Activated gamma-delta T cell (primary cell): Measurements from ENCODE around the gene IRF1.
A peak's percentile ranks its signal among the peaks of the same experiment; 100 is the strongest.

ENCODE experiments used
- DNase-seq: peaks from one replicate; lab custom pipeline; 2025; lab: John Stamatoyannopoulos, UW

The IRF1 gene

GRCh38 chr5:132500931-132501628 is 10.5 kb upstream of the IRF1 start:
- no peak for DNase-seq

GRCh38 chr5:132500244-132500930 is 9.8 kb upstream of the IRF1 start:
- DNase-seq = no peak

- DNase-seq = no peak
These were observed 9.1 kb upstream of the IRF1 start for GRCh38 chr5:132499440-132500243.

- no peak for DNase-seq
These were observed 8.2 kb upstream of the IRF1 start for GRCh38 chr5:132498686-132499271.

GRCh38 chr5:132498152-132498551 is 7.6 kb upstream of the IRF1 start:
- no peak for DNase-seq

GRCh38 chr5:132497488-132497997 is 7.0 kb upstream of the IRF1 start:
- DNase-seq = no peak

- DNase-seq = peak; percentile 48
These were observed 6.3 kb upstream of the IRF1 start for GRCh38 chr5:132496631-132497487.

GRCh38 chr5:132496191-132496630 is 5.6 kb upstream of the IRF1 start:
- peak; percentile 61 for DNase-seq

- DNase-seq = peak; percentile 48
These were observed 5.2 kb upstream of the IRF1 start for GRCh38 chr5:132495667-132496190.

GRCh38 chr5:132493821-132494220 is 3.2 kb upstream of the IRF1 start:
- no peak for DNase-seq

- DNase-seq = no peak
These were observed 2.7 kb upstream of the IRF1 start for GRCh38 chr5:132493241-132493640.

GRCh38 chr5:132492386-132493125 is 2.0 kb upstream of the IRF1 start:
- no peak for DNase-seq

GRCh38 chr5:132491368-132492364 is 1.1 kb upstream of the IRF1 start:
- DNase-seq = no peak

- peak; percentile 55 for DNase-seq
These were observed 596 bp downstream of the IRF1 start for GRCh38 chr5:132489871-132490483.

- DNase-seq = no peak
These were observed 1.4 kb downstream of the IRF1 start for GRCh38 chr5:132489051-132489770.

GRCh38 chr5:132488590-132488989 is 2.0 kb downstream of the IRF1 start:
- no peak for DNase-seq

GRCh38 chr5:132487841-132488555 is 2.6 kb downstream of the IRF1 start:
- no peak for DNase-seq
